Dendritic cell treated with granulocyte-macrophage colony-stimulating factor and Interleukin-4, amounts not matched to agents 40 ng/mL and 50 ng/mL, for 4 days (primary cell): Measurements from ENCODE around the gene PIP5K1B.

Experiments used
- H3K27ac Mint-ChIP-seq: one replicate; pipeline ENCODE4 v1.8.0; 2022; ENCODE audit warnings: mild to moderate bottlenecking, mixed read lengths
- H3K27me3 Mint-ChIP-seq: one replicate; pipeline ENCODE4 v1.8.0; 2022; ENCODE audit warnings: mild to moderate bottlenecking, mixed read lengths
- H3K36me3 Mint-ChIP-seq: one replicate; pipeline ENCODE4 v1.8.0; 2022; ENCODE audit warnings: low read depth, mixed read lengths
- H3K4me1 Mint-ChIP-seq: one replicate; pipeline ENCODE4 v1.8.0; 2022; ENCODE audit warnings: low read depth, mixed read lengths
- H3K4me3 Mint-ChIP-seq: one replicate; pipeline ENCODE4 v1.8.0; 2022; ENCODE audit warnings: mild to moderate bottlenecking, moderate library complexity, mixed read lengths
- H3K9me3 Mint-ChIP-seq: one replicate; pipeline ENCODE4 v1.8.0; 2022; ENCODE audit warnings: mixed read lengths
- intact Hi-C: fragments of 100-400 bp; cut with micrococcal nuclease; formaldehyde crosslinking; loops from one replicate; pipeline ENCODE4 v1.15.0; 2022

Gene PIP5K1B

GRCh38 chr9:68804911-68805889, 100.2 kb downstream of the PIP5K1B start:
- intact Hi-C loops, result no loop called here
- Mint-ChIP-seq H3K27me3 (no peaks in the 10 kb centered on the region), H3K4me1 (peaks cover 9% of the 10 kb centered on the region), H3K27ac (no peak overlapping the region), H3K36me3 (no peaks in the 10 kb centered on the region), H3K4me3 (no peak overlapping the region), H3K9me3 (no peaks in the 10 kb centered on the region)

- Mint-ChIP-seq H3K36me3 (no peaks in the 10 kb centered on the region), H3K27me3 (no peaks in the 10 kb centered on the region), H3K9me3 (no peaks in the 10 kb centered on the region), H3K27ac (no peak overlapping the region), H3K4me1 (peaks cover 9% of the 10 kb centered on the region), H3K4me3 (no peak overlapping the region)
- intact Hi-C loops, result no loop called here
These were observed 101.0 kb downstream of the PIP5K1B start for GRCh38 chr9:68805890-68806517.

- peaks cover 9% of the 10 kb centered on the region for H3K4me1 Mint-ChIP-seq
- H3K9me3 Mint-ChIP-seq, result no peaks in the 10 kb centered on the region
- H3K27ac Mint-ChIP-seq, result no peak overlapping the region
- intact Hi-C loops, result no loop called here
- H3K27me3 Mint-ChIP-seq, result no peaks in the 10 kb centered on the region
- H3K36me3 Mint-ChIP-seq, result no peaks in the 10 kb centered on the region
- H3K4me3 Mint-ChIP-seq, result no peak overlapping the region
These were observed 103.4 kb downstream of the PIP5K1B start for GRCh38 chr9:68808338-68808890.

- no peak overlapping the region for H3K4me3 Mint-ChIP-seq
- intact Hi-C loops, result no loop called here
- H3K27me3 Mint-ChIP-seq, result no peaks in the 10 kb centered on the region
- H3K4me1 Mint-ChIP-seq, result no peaks in the 10 kb centered on the region
- no peak overlapping the region for H3K27ac Mint-ChIP-seq
- H3K9me3 Mint-ChIP-seq, result no peaks in the 10 kb centered on the region
- H3K36me3 Mint-ChIP-seq, result no peaks in the 10 kb centered on the region
These were observed 112.2 kb downstream of the PIP5K1B start for GRCh38 chr9:68817079-68817875.

GRCh38 chr9:68819065-68819464, 114.0 kb downstream of the PIP5K1B start:
- Mint-ChIP-seq H3K4me1 (no peaks in the 10 kb centered on the region), H3K4me3 (no peak overlapping the region), H3K27me3 (no peaks in the 10 kb centered on the region), H3K36me3 (no peaks in the 10 kb centered on the region), H3K27ac (no peak overlapping the region), H3K9me3 (no peaks in the 10 kb centered on the region)
- intact Hi-C loops, result no loop called here

- Mint-ChIP-seq H3K27ac (no peak overlapping the region), H3K27me3 (no peaks in the 10 kb centered on the region), H3K9me3 (no peaks in the 10 kb centered on the region), H3K4me1 (no peaks in the 10 kb centered on the region), H3K4me3 (no peak overlapping the region), H3K36me3 (no peaks in the 10 kb centered on the region)
- intact Hi-C loops, result no loop called here
These were observed 116.9 kb downstream of the PIP5K1B start for GRCh38 chr9:68821911-68822310.

- Mint-ChIP-seq H3K36me3 (no peaks in the 10 kb centered on the region), H3K9me3 (no peaks in the 10 kb centered on the region), H3K4me1 (no peaks in the 10 kb centered on the region), H3K4me3 (no peak overlapping the region), H3K27me3 (no peaks in the 10 kb centered on the region), H3K27ac (no peak overlapping the region)
- intact Hi-C loops, result no loop called here
These were observed 117.6 kb downstream of the PIP5K1B start for GRCh38 chr9:68822596-68823165.

GRCh38 chr9:68825762-68826472, 120.9 kb downstream of the PIP5K1B start:
- no peaks in the 10 kb centered on the region for H3K36me3 Mint-ChIP-seq
- H3K27ac Mint-ChIP-seq, result no peak overlapping the region
- intact Hi-C loops, result no loop called here
- H3K9me3 Mint-ChIP-seq, result no peaks in the 10 kb centered on the region
- H3K4me3 Mint-ChIP-seq, result no peak overlapping the region
- no peaks in the 10 kb centered on the region for H3K4me1 Mint-ChIP-seq
- H3K27me3 Mint-ChIP-seq, result no peaks in the 10 kb centered on the region

GRCh38 chr9:68827837-68828744, 123.1 kb downstream of the PIP5K1B start:
- Mint-ChIP-seq H3K4me3 (no peak overlapping the region), H3K4me1 (no peaks in the 10 kb centered on the region), H3K36me3 (no peaks in the 10 kb centered on the region), H3K9me3 (no peaks in the 10 kb centered on the region), H3K27ac (no peak overlapping the region), H3K27me3 (no peaks in the 10 kb centered on the region)
- intact Hi-C loops, result no loop called here

GRCh38 chr9:68832101-68832500, 127.1 kb downstream of the PIP5K1B start:
- Mint-ChIP-seq H3K36me3 (no peaks in the 10 kb centered on the region), H3K27me3 (no peaks in the 10 kb centered on the region), H3K4me3 (no peak overlapping the region), H3K4me1 (no peaks in the 10 kb centered on the region), H3K27ac (no peak overlapping the region), H3K9me3 (no peaks in the 10 kb centered on the region)
- intact Hi-C loops, result no loop called here

GRCh38 chr9:68832861-68833518, 128.0 kb downstream of the PIP5K1B start:
- Mint-ChIP-seq H3K36me3 (no peaks in the 10 kb centered on the region), H3K27ac (no peak overlapping the region), H3K4me1 (no peaks in the 10 kb centered on the region), H3K4me3 (no peak overlapping the region), H3K9me3 (no peaks in the 10 kb centered on the region), H3K27me3 (no peaks in the 10 kb centered on the region)
- intact Hi-C loops, result no loop called here

- peaks cover 6% of the 10 kb centered on the region for H3K4me1 Mint-ChIP-seq
- no peak overlapping the region for H3K4me3 Mint-ChIP-seq
- H3K36me3 Mint-ChIP-seq, result no peaks in the 10 kb centered on the region
- no peaks in the 10 kb centered on the region for H3K27me3 Mint-ChIP-seq
- no peak overlapping the region for H3K27ac Mint-ChIP-seq
- intact Hi-C loops, result no loop called here
- H3K9me3 Mint-ChIP-seq, result no peaks in the 10 kb centered on the region
These were observed 130.0 kb downstream of the PIP5K1B start for GRCh38 chr9:68834931-68835520.
